SK-N-SH treated with all-trans-retinoic acid at 6 μM for 48 hours (cell line): ENCODE measurements around the gene PKM.

ENCODE experiments used
- ATAC-seq: fragments of 200-7000 bp; cut with Tn5 transposase; 3 replicates; pipeline ENCODE4 v1.9.1; 2020; ENCODE audit warnings: mild to moderate bottlenecking, moderate library complexity
- ARNTL ChIP-seq: fragments of 450-650 bp; formaldehyde crosslinking; IDR thresholded peaks from 2 replicates; pipeline ENCODE4 v1.5.0; 2020; ENCODE audit warnings: low read depth, mild to moderate bottlenecking, moderate library complexity, borderline replicate concordance
- CREB5 ChIP-seq: fragments of 250-450 bp; sonication (Bioruptor Pico); IDR thresholded peaks from 2 replicates; pipeline ENCODE4 v1.5.1; 2020; ENCODE audit warnings: low read depth, mild to moderate bottlenecking, moderate library complexity
- POU6F1 ChIP-seq: fragments of 250-450 bp; sonication (Bioruptor Pico); IDR thresholded peaks from 2 replicates; pipeline ENCODE4 v1.8.0; 2021; ENCODE audit warnings: low read depth, mild to moderate bottlenecking, moderate library complexity, borderline replicate concordance
- PPARA ChIP-seq: fragments of 250-450 bp; sonication (Bioruptor Pico); IDR thresholded peaks from 2 replicates; pipeline ENCODE4 v1.5.0; 2020; ENCODE audit warnings: mild to moderate bottlenecking, borderline replicate concordance
- RARB ChIP-seq: fragments of 250-450 bp; sonication (Bioruptor Pico); IDR thresholded peaks from 2 replicates; pipeline ENCODE4 v1.8.0; 2021; ENCODE audit warnings: mild to moderate bottlenecking, moderate library complexity

The PKM gene

GRCh38 chr15:72154316-72154715 lies 76.7 kb downstream of the PKM start (continued):
- TF ChIP-seq CREB5 (CRISPR knock-in tag): no peak
- TF ChIP-seq PPARA: no peak
- TF ChIP-seq RARB (CRISPR knock-in tag): no peak
- no peak for TF ChIP-seq ARNTL (CRISPR knock-in tag)

GRCh38 chr15:72153269-72154000 lies 77.6 kb downstream of the PKM start:
- no peak for ATAC-seq
- TF ChIP-seq POU6F1 (CRISPR knock-in tag): no peak
